Type B pancreatic cell (in vitro differentiated cells): ENCODE measurements around the gene MTX3. TPM values are rescaled to one million over a fixed set of nuclear protein-coding genes. Genes with fewer than 3 reads are reported as not detected.
A peak's percentile ranks its signal among the peaks of the same experiment; 100 is the strongest.

Experiments
- DNase-seq: peaks from one replicate; pipeline ENCODE4 v3.0.0; 2021; ENCODE audit warnings: mixed read lengths; ENCODE audit not compliant: unreplicated experiment; ENCODE audit errors: extremely low spot score
- H3K27ac Mint-ChIP-seq: 2 replicates; pipeline ENCODE4 v1.8.0; 2021; ENCODE audit warnings: mild to moderate bottlenecking, mixed read lengths
- H3K27me3 Mint-ChIP-seq: 2 replicates; pipeline ENCODE4 v1.8.0; 2021; ENCODE audit warnings: mixed read lengths
- H3K36me3 Mint-ChIP-seq: 2 replicates; pipeline ENCODE4 v1.8.0; 2021; ENCODE audit warnings: mixed read lengths
- H3K4me1 Mint-ChIP-seq: one replicate; pipeline ENCODE4 v1.8.0; 2021; ENCODE audit warnings: mixed read lengths; ENCODE audit not compliant: unreplicated experiment
- H3K4me3 Mint-ChIP-seq: 2 replicates; pipeline ENCODE4 v1.8.0; 2021; ENCODE audit warnings: mild to moderate bottlenecking, mixed read lengths
- H3K9me3 Mint-ChIP-seq: 2 replicates; pipeline ENCODE4 v1.8.0; 2021; ENCODE audit warnings: mixed read lengths
- total RNA-seq: library from RNA; stranded (reverse); gene quantifications from 2 replicates; pipeline ENCODE4 v1.2.1, GENCODE V29; 2021; ENCODE audit warnings: low replicate concordance
- TF ChIP-seq, protein P1 (sequence below): fragments of 200-600 bp; sonication (generic); conservative IDR thresholded peaks from 2 replicates; pipeline ENCODE4 v1.5.0; 2021; ENCODE audit warnings: antibody characterized with exemption, mild to moderate bottlenecking

The MTX3 gene
- total RNA-seq, 1 donor from 2014 or later: 24.3 TPM

DNA sequence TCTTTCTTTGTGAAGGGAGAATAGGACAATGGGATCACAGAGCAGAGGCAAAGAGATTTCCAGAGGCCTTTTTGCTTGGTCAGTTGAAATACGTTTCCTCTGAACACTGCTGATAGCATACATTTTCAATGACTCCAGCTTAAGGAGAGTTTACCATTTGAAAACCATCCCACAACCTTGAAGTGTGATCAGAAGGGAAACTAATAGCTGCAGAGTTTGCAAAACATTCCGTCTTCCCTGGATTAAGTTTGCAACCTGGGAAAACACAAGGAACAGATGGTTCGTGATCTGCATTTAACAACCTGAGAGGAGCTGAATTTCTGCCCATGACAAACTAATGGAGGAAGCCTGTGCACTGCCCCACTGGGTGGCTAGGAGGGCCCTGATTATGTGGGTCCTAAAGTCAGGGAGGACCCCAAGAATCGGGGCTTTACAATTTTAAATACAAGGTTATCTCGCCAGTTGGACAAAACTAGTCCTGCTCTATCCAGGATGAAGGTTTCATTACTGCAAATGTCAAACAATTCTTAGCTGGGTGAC is 35.6 kb downstream of the MTX3 start:
- Mint-ChIP-seq H3K9me3 (no peaks in the 10 kb centered on the region), H3K36me3 (no peaks in the 10 kb centered on the region), H3K4me3 (no peak overlapping the region), H3K27ac (peak overlapping the region; percentile 5), H3K4me1 (peaks cover 9% of the 10 kb centered on the region), H3K27me3 (no peaks in the 10 kb centered on the region)
- DNase-seq: no peak
- TF ChIP-seq, protein P1, sequence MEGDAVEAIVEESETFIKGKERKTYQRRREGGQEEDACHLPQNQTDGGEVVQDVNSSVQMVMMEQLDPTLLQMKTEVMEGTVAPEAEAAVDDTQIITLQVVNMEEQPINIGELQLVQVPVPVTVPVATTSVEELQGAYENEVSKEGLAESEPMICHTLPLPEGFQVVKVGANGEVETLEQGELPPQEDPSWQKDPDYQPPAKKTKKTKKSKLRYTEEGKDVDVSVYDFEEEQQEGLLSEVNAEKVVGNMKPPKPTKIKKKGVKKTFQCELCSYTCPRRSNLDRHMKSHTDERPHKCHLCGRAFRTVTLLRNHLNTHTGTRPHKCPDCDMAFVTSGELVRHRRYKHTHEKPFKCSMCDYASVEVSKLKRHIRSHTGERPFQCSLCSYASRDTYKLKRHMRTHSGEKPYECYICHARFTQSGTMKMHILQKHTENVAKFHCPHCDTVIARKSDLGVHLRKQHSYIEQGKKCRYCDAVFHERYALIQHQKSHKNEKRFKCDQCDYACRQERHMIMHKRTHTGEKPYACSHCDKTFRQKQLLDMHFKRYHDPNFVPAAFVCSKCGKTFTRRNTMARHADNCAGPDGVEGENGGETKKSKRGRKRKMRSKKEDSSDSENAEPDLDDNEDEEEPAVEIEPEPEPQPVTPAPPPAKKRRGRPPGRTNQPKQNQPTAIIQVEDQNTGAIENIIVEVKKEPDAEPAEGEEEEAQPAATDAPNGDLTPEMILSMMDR: no peak

DNA sequence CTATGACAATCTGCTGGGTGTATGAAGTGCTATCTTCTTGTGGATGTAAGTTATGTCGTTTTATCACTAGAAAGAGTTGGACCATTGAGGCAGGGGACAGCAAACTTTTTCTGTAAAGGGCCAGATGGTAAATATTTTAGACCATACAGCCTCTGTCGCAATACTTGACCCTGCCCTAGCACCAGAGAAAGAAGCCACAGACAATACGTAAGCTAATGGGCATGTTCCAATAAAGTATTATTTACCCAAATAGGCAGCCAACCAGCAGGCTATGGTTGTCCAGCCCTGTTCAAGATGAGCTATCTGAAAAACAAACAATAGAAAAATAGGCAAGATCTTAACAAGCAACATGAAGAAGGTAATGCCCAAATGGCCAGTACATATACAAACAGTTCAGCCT is 36.4 kb downstream of the MTX3 start:
- no peaks in the 10 kb centered on the region for H3K27me3 Mint-ChIP-seq

DNA sequence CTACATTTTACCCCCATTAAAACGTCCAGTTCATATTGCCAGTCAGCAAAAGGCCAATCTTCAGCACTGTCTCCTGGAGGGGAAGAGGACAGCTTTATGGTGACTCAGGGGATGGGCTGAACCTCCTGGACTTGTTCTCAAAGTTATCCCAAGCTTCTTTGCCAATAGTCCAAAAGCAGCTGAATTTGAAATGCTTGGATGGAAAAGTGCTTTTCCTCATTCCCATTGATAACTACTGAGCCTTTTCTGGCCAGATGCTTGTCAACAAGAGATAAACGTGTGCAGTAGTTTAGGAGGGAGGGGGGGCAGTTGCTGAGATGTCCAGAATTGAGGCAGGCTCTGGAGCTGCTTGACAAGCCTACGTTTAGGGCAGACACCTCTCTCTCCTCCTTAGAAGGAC is 43.5 kb downstream of the MTX3 start:
- Mint-ChIP-seq H3K9me3 (no peaks in the 10 kb centered on the region), H3K27ac (no peak overlapping the region), H3K36me3 (no peaks in the 10 kb centered on the region), H3K4me3 (no peak overlapping the region), H3K27me3 (no peaks in the 10 kb centered on the region), H3K4me1 (no peaks in the 10 kb centered on the region)
- DNase-seq: no peak
- TF ChIP-seq, protein P1: no peak

More for the DNA sequence above, 36.4 kb downstream of the MTX3 start:
- Mint-ChIP-seq H3K9me3 (no peaks in the 10 kb centered on the region), H3K27ac (no peak overlapping the region), H3K36me3 (no peaks in the 10 kb centered on the region), H3K4me3 (no peak overlapping the region), H3K4me1 (peaks cover 9% of the 10 kb centered on the region)
- DNase-seq: no peak
- TF ChIP-seq, protein P1: no peak

DNA sequence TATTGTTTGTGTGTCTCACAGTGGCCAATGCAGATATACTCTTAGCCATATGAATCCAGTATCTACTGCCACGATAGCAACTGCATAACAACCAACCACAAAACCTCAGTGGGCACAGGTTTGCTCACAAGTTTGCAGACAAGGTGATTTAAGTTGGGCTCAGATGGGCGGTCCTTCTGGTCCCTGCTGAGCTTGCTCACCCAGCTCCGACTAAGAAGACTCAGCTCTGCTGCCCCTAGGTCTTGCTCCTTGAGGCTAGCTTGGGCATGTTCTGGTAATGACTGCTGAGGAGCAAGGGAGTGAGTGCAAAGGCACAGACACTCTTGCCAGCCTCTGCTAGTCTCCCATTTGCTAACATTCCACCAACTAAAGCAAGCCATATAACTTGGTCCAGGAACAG is 52.6 kb downstream of the MTX3 start:
- no peak for DNase-seq
- Mint-ChIP-seq H3K27ac (no peak overlapping the region), H3K36me3 (no peaks in the 10 kb centered on the region), H3K9me3 (no peaks in the 10 kb centered on the region), H3K4me3 (no peak overlapping the region), H3K4me1 (no peaks in the 10 kb centered on the region), H3K27me3 (no peaks in the 10 kb centered on the region)
- TF ChIP-seq, protein P1: no peak

DNA sequence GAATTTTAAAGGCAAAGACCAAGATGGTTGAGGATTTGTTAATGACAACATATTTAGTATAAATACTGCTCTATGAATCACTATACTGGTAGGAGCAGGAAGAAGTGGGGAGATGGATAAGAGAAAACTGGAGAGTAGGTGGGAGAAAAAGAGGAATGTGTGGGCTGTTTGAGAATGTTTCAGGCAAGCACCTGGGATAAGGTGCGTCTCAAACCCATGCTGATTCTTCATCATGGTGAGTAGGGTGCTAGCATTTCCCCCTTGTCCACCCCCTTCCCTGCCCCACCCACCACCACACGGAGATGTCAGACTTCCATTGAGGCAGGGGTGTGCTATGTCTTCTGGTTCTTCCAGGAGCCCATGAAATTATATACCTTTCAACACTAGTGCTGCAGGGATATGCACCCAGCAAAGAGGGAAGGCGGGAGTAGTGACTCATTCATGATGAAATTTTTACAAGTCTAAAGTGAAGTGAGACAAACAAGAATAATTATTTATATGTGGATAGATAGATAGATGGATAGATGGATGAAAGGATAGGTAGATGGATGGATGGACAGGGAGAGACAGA is 54.3 kb downstream of the MTX3 start:
- no peak overlapping the region for H3K4me3 Mint-ChIP-seq
- no peaks in the 10 kb centered on the region for H3K4me1 Mint-ChIP-seq
- no peak overlapping the region for H3K27ac Mint-ChIP-seq
- no peaks in the 10 kb centered on the region for H3K36me3 Mint-ChIP-seq
- no peaks in the 10 kb centered on the region for H3K27me3 Mint-ChIP-seq
- DNase-seq: no peak
- H3K9me3 Mint-ChIP-seq: no peaks in the 10 kb centered on the region
- TF ChIP-seq, protein P1: no peak
